ENCODE measurements around the gene DISC1. TPM values are rescaled to one million over a fixed set of nuclear protein-coding genes. Genes with fewer than 3 reads are reported as not detected.

DISC1 gene
- total and polyA plus RNA-seq, 2 experiments from 2014 or later, result 2.1 to 6.5 TPM

DNA sequence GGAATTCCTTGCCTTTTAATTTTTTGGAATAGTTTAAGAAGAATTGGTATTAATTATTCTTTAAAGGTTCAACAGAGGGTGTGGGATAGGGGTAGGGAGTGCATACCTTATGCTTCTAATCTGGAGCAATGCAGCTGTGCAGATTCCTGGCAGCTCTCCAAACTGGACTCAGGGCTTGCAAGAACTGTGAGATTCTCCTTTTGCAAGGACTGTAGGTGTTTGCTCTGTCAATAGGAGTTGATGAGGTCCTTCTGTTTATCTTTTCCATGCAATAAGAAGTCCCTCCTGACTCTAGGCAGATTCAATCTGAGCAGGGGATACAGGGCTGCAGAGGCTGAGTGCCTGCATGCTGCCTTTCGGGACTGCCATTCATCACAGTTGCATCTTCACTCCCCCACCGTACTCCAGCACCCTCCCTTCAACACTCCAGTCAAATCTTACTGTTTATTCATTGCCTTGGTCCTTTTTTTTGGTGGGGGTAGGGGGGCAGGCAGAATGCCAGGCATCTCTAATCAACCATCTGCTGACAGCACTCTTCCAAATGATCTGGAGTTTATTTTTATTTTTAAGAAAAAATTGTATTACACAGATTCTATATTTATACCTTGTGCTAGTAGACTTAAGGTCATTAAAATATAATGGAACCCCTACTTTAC is 122.3 kb downstream of the DISC1 start:
- Histone ChIP-seq H3K4me1 (ENCODE audit: insufficient read depth) (no peaks in the 10 kb centered on the region), H2AFZ (no peak overlapping the region), H3K27me3 (ENCODE audit: insufficient read depth) (no peaks in the 10 kb centered on the region), H3F3A (replicated peaks; ENCODE audit: low read depth) (no peaks in the 10 kb centered on the region), H3K9me2 (ENCODE audit: insufficient read depth) (peaks cover 4% of the 10 kb centered on the region; the same call in 1 of the 2 replicates), H4K20me1 (replicated peaks; ENCODE audit: insufficient read depth) (no peaks in the 10 kb centered on the region), H3K36me3 (ENCODE audit: insufficient read depth) (peaks cover 4% of the 10 kb centered on the region; the same call in 1 of the 2 replicates), H3K4me3 (no peak overlapping the region), H3K79me2 (replicated peaks; ENCODE audit: insufficient read depth) (no peaks in the 10 kb centered on the region), H3K4me2 (no peak overlapping the region), H3K27ac (ENCODE audit: low read depth) (no peak overlapping the region)
- H3K4me1 Mint-ChIP-seq, result no peaks in the 10 kb centered on the region
- no peak overlapping the region for H3K4me3 Mint-ChIP-seq
- peaks cover 17% of the 10 kb centered on the region for H3K9me3 Mint-ChIP-seq
- H3K27me3 Mint-ChIP-seq (ENCODE audit: insufficient read depth, low read depth, poor library complexity), result peaks cover 6% of the 10 kb centered on the region
- DNase-seq (ENCODE audit: low spot score) (no peak), ATAC-seq (no peak)
- no peak overlapping the region for H3K27ac Mint-ChIP-seq
- TF ChIP-seq STAT1 (IDR thresholded peaks at IDR 0.05; ENCODE audit: unreplicated experiment), result no peak
- no peak for TF ChIP-seq ZNF114 (CRISPR knock-in tag; IDR thresholded peaks at IDR 0.05)
- TF ChIP-seq ZNF331 (CRISPR knock-in tag; IDR thresholded peaks at IDR 0.05; ENCODE audit: low read depth), result no peak
- TF ChIP-seq, protein P1, sequence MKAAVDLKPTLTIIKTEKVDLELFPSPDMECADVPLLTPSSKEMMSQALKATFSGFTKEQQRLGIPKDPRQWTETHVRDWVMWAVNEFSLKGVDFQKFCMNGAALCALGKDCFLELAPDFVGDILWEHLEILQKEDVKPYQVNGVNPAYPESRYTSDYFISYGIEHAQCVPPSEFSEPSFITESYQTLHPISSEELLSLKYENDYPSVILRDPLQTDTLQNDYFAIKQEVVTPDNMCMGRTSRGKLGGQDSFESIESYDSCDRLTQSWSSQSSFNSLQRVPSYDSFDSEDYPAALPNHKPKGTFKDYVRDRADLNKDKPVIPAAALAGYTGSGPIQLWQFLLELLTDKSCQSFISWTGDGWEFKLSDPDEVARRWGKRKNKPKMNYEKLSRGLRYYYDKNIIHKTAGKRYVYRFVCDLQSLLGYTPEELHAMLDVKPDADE (IDR thresholded peaks at IDR 0.05), result no peak
- TF ChIP-seq, protein P2, sequence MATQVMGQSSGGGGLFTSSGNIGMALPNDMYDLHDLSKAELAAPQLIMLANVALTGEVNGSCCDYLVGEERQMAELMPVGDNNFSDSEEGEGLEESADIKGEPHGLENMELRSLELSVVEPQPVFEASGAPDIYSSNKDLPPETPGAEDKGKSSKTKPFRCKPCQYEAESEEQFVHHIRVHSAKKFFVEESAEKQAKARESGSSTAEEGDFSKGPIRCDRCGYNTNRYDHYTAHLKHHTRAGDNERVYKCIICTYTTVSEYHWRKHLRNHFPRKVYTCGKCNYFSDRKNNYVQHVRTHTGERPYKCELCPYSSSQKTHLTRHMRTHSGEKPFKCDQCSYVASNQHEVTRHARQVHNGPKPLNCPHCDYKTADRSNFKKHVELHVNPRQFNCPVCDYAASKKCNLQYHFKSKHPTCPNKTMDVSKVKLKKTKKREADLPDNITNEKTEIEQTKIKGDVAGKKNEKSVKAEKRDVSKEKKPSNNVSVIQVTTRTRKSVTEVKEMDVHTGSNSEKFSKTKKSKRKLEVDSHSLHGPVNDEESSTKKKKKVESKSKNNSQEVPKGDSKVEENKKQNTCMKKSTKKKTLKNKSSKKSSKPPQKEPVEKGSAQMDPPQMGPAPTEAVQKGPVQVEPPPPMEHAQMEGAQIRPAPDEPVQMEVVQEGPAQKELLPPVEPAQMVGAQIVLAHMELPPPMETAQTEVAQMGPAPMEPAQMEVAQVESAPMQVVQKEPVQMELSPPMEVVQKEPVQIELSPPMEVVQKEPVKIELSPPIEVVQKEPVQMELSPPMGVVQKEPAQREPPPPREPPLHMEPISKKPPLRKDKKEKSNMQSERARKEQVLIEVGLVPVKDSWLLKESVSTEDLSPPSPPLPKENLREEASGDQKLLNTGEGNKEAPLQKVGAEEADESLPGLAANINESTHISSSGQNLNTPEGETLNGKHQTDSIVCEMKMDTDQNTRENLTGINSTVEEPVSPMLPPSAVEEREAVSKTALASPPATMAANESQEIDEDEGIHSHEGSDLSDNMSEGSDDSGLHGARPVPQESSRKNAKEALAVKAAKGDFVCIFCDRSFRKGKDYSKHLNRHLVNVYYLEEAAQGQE (IDR thresholded peaks at IDR 0.05; ENCODE audit: unreplicated experiment), result no peak
- TF ChIP-seq NANOG (IDR thresholded peaks at IDR 0.05; ENCODE audit: borderline replicate concordance), result no peak
- TF ChIP-seq, protein P3, sequence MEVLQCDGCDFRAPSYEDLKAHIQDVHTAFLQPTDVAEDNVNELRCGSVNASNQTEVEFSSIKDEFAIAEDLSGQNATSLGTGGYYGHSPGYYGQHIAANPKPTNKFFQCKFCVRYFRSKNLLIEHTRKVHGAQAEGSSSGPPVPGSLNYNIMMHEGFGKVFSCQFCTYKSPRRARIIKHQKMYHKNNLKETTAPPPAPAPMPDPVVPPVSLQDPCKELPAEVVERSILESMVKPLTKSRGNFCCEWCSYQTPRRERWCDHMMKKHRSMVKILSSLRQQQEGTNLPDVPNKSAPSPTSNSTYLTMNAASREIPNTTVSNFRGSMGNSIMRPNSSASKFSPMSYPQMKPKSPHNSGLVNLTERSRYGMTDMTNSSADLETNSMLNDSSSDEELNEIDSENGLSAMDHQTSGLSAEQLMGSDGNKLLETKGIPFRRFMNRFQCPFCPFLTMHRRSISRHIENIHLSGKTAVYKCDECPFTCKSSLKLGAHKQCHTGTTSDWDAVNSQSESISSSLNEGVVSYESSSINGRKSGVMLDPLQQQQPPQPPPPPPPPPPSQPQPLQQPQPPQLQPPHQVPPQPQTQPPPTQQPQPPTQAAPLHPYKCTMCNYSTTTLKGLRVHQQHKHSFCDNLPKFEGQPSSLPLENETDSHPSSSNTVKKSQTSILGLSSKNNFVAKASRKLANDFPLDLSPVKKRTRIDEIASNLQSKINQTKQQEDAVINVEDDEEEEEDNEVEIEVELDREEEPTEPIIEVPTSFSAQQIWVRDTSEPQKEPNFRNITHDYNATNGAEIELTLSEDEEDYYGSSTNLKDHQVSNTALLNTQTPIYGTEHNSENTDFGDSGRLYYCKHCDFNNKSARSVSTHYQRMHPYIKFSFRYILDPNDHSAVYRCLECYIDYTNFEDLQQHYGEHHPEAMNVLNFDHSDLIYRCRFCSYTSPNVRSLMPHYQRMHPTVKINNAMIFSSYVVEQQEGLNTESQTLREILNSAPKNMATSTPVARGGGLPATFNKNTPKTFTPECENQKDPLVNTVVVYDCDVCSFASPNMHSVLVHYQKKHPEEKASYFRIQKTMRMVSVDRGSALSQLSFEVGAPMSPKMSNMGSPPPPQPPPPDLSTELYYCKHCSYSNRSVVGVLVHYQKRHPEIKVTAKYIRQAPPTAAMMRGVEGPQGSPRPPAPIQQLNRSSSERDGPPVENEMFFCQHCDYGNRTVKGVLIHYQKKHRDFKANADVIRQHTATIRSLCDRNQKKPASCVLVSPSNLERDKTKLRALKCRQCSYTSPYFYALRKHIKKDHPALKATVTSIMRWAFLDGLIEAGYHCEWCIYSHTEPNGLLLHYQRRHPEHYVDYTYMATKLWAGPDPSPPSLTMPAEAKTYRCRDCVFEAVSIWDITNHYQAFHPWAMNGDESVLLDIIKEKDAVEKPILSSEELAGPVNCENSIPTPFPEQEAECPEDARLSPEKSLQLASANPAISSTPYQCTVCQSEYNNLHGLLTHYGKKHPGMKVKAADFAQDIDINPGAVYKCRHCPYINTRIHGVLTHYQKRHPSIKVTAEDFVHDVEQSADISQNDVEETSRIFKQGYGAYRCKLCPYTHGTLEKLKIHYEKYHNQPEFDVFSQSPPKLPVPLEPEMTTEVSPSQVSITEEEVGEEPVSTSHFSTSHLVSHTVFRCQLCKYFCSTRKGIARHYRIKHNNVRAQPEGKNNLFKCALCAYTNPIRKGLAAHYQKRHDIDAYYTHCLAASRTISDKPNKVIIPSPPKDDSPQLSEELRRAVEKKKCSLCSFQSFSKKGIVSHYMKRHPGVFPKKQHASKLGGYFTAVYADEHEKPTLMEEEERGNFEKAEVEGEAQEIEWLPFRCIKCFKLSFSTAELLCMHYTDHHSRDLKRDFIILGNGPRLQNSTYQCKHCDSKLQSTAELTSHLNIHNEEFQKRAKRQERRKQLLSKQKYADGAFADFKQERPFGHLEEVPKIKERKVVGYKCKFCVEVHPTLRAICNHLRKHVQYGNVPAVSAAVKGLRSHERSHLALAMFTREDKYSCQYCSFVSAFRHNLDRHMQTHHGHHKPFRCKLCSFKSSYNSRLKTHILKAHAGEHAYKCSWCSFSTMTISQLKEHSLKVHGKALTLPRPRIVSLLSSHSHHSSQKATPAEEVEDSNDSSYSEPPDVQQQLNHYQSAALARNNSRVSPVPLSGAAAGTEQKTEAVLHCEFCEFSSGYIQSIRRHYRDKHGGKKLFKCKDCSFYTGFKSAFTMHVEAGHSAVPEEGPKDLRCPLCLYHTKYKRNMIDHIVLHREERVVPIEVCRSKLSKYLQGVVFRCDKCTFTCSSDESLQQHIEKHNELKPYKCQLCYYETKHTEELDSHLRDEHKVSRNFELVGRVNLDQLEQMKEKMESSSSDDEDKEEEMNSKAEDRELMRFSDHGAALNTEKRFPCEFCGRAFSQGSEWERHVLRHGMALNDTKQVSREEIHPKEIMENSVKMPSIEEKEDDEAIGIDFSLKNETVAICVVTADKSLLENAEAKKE (CRISPR knock-in tag; IDR thresholded peaks at IDR 0.05), result no peak
- TF ChIP-seq JUNB (IDR thresholded peaks at IDR 0.05; ENCODE audit: unreplicated experiment), result no peak
- TF ChIP-seq POLR2AphosphoS5 (IDR thresholded peaks at IDR 0.05; ENCODE audit: low read depth), result no peak
- TF ChIP-seq, protein P4, sequence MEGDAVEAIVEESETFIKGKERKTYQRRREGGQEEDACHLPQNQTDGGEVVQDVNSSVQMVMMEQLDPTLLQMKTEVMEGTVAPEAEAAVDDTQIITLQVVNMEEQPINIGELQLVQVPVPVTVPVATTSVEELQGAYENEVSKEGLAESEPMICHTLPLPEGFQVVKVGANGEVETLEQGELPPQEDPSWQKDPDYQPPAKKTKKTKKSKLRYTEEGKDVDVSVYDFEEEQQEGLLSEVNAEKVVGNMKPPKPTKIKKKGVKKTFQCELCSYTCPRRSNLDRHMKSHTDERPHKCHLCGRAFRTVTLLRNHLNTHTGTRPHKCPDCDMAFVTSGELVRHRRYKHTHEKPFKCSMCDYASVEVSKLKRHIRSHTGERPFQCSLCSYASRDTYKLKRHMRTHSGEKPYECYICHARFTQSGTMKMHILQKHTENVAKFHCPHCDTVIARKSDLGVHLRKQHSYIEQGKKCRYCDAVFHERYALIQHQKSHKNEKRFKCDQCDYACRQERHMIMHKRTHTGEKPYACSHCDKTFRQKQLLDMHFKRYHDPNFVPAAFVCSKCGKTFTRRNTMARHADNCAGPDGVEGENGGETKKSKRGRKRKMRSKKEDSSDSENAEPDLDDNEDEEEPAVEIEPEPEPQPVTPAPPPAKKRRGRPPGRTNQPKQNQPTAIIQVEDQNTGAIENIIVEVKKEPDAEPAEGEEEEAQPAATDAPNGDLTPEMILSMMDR (conservative IDR thresholded peaks at IDR 0.05; ENCODE audit: low read depth in 2 of 2), result no peak
- TF ChIP-seq EZH2phosphoT487 (IDR thresholded peaks at IDR 0.05; ENCODE audit: unreplicated experiment), result no peak
- no peak for TF ChIP-seq EZH2 (IDR thresholded peaks at IDR 0.05; ENCODE audit: low read depth, unreplicated experiment)
- no peak for TF ChIP-seq CREB1 (CRISPR knock-in tag; IDR thresholded peaks at IDR 0.05; ENCODE audit: low read depth)
- H3K36me3 Mint-ChIP-seq (ENCODE audit: low read depth), result peaks cover 19% of the 10 kb centered on the region
